Kasumi-1 (cell line): ENCODE measurements around the gene NEK7.
"Not testable (repeated sequence)": the region's sequence is repeated elsewhere in the genome, so short reads cannot be mapped to it uniquely, and the experiment has no call there.

Experiments
- DNase-seq, 2 experiments: peaks; one replicate each; lab custom pipeline; 2025; lab: John Stamatoyannopoulos, UW

NEK7 gene

GRCh38 chr1:198290089-198290683, 133.4 kb downstream of the NEK7 start:
- DNase-seq: no peak

GRCh38 chr1:198291036-198291435, 134.2 kb downstream of the NEK7 start:
- no peak for DNase-seq

- DNase-seq: no peak
Observed at GRCh38 chr1:198291924-198292323, 135.1 kb downstream of the NEK7 start.

- no peak for DNase-seq
Observed at GRCh38 chr1:198295225-198295624, 138.4 kb downstream of the NEK7 start.

GRCh38 chr1:198295971-198296370, 139.2 kb downstream of the NEK7 start:
- DNase-seq: no peak

- DNase-seq: no peak
Observed at GRCh38 chr1:198297281-198297680, 140.5 kb downstream of the NEK7 start.

- DNase-seq: no peak
Observed at GRCh38 chr1:198298640-198299039, 141.8 kb downstream of the NEK7 start.

GRCh38 chr1:198300451-198300850, 143.7 kb downstream of the NEK7 start:
- DNase-seq: no peak

- DNase-seq: no peak
Observed at GRCh38 chr1:198304431-198304830, 147.6 kb downstream of the NEK7 start.

- not testable (repeated sequence) for DNase-seq
Observed at GRCh38 chr1:198314817-198315216, 158.0 kb downstream of the NEK7 start.

- not testable (repeated sequence) for DNase-seq
Observed at GRCh38 chr1:198315331-198315730, 158.5 kb downstream of the NEK7 start.

GRCh38 chr1:198316546-198317100, 159.8 kb downstream of the NEK7 start:
- no peak for DNase-seq

- peak in 1 of 2 experiments; percentile 20 for DNase-seq
Observed at GRCh38 chr1:198318085-198318484, 161.3 kb downstream of the NEK7 start.

GRCh38 chr1:198320759-198321158, 164.0 kb downstream of the NEK7 start:
- peak; percentile 24 to 40 for DNase-seq

GRCh38 chr1:198326232-198326631, 169.4 kb downstream of the NEK7 start:
- DNase-seq: no peak

GRCh38 chr1:198326915-198327314, 170.1 kb downstream of the NEK7 start:
- no peak for DNase-seq

GRCh38 chr1:198328458-198329032, 171.7 kb downstream of the NEK7 start:
- DNase-seq: peak; percentile 68 to 75

GRCh38 chr1:198330982-198331615, 174.3 kb downstream of the NEK7 start:
- DNase-seq: no peak

- no peak for DNase-seq
Observed at GRCh38 chr1:198333744-198334143, 176.9 kb downstream of the NEK7 start.

GRCh38 chr1:198335663-198336062, 178.9 kb downstream of the NEK7 start:
- no peak for DNase-seq

GRCh38 chr1:198337886-198338285, 181.1 kb downstream of the NEK7 start:
- DNase-seq: no peak

GRCh38 chr1:198340139-198340538, 183.3 kb downstream of the NEK7 start:
- peak; percentile 17 to 19 for DNase-seq

GRCh38 chr1:198346178-198346577, 189.4 kb downstream of the NEK7 start:
- DNase-seq: no peak
